ENCODE data around the gene CCDC85B. TPM values are rescaled to one million over a fixed set of nuclear protein-coding genes. Genes with fewer than 3 reads are reported as not detected.

CCDC85B gene
- total and polyA plus RNA-seq, 12 donors, result 0.16 to 162 (median 58.4) TPM

DNA sequence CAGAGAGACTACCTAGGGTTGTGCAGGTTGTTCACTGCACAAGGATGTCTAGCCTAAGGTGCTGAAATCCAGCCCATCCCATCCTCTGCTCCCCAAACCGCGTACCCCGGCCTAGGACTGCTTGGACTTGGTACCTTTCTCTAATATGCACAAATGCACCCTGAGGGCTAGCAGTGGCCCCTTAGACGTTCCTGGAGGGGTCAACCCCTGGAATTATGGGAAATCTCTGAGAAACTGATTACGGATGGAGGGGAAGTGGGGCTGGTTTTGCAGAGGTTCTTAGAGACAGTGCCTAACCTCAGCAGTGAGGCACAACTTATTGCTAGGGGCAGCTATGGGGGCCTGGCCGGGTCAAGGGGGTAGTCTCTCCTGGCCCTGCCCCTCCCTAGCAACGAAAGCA lies 25.9 kb downstream of the CCDC85B start:
- Histone ChIP-seq H3K9me3 (replicated peaks in 1 of 3) (no peaks in the 10 kb centered on the region), H3K4me1 (replicated peaks in 1 of 2) (peaks cover 35 to 54% of the 10 kb centered on the region in 2 donors), H3K4me3 (no peak overlapping the region), H3K27me3 (no peaks in the 10 kb centered on the region), H3K36me3 (replicated peaks in 1 of 2) (peaks cover 0 to 5% of the 10 kb centered on the region in 2 donors), H3K27ac (peak overlapping the region; percentile 19 to 95 (median 86))
- intact Hi-C loops (cut with DNase I), result no loop called here
- TF ChIP-seq POLR2A (IDR thresholded peaks at IDR 0.05) (no peak), CTCF (IDR thresholded peaks at IDR 0.05) (no peak)
- no peak for DNase-seq
- 72 to 82% (median 75%) methylated on average over 5 to 7 of the region's 7 CpGs for WGBS, 4 donors

- peaks cover 0 to 8% of the 10 kb centered on the region in 2 donors for H3K36me3 ChIP-seq (replicated peaks in 1 of 2)
- H3K27ac ChIP-seq, result peak overlapping the region in 2 of 5 donors; percentile 97 to 100
- TF ChIP-seq POLR2A (IDR thresholded peaks at IDR 0.05) (no peak), CTCF (IDR thresholded peaks at IDR 0.05) (no peak)
- no peaks in the 10 kb centered on the region for H3K9me3 ChIP-seq (replicated peaks in 1 of 3)
- no peak for DNase-seq
- peaks cover 35 to 48% of the 10 kb centered on the region in 2 donors for H3K4me1 ChIP-seq (replicated peaks in 1 of 2)
- no peak overlapping the region for H3K4me3 ChIP-seq
- no peaks in the 10 kb centered on the region for H3K27me3 ChIP-seq
- intact Hi-C loops (cut with DNase I), result no loop called here
- 88 to 96% (median 94%) methylated on average over 2 to 3 of the region's 3 CpGs for WGBS, 4 donors
Measured at GRCh38 chr11:65917077-65917433, 26.6 kb downstream of the CCDC85B start.

DNA sequence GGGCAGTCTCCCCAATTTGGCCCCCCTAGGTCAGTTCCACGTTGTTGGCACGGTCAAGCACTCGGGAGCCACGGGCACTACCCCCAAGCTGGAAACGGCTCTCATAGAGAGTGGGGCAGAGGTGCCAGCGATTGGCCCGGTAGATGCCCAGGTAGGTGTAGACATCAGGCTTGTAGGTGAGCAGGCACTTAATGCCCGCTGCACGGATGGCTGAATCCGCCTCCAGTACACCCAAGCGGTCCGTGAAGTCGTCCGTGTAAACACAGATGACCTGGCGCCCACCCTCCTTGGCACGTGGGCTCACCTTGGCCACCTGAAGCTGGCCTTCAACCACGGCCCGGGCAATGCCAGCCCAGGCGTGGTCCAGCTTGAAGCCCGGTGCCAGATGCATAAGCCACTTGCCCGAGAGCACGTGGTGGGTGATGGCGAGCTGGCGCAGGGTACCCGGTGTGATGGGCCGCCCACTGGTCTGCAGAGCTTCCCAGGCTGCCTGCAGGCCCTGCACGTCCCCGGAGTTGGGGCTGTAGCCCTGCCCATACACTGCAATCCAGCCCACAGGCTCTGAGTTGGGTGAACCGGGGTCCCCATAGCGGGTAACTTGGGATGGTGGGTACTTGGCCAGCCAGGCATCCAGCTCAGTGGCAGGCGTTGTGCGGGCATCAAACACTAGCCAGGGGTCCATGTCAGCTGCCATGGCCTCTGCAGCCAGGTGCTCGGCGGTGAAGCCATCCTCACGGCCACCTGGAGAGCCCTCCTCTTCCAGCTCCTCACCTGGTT lies 27.1 kb downstream of the CCDC85B start:
- no peaks in the 10 kb centered on the region for H3K27me3 ChIP-seq
- peaks cover 0 to 14% of the 10 kb centered on the region in 2 donors for H3K36me3 ChIP-seq (replicated peaks in 1 of 2)
- peak in 5 of 7 donors; percentile 34 to 61 (median 40) for DNase-seq
- H3K9me3 ChIP-seq (replicated peaks in 1 of 3), result no peaks in the 10 kb centered on the region
- intact Hi-C loops (cut with DNase I), result no loop called here
- no peak for TF ChIP-seq CTCF (IDR thresholded peaks at IDR 0.05)
- no peak for TF ChIP-seq POLR2A (IDR thresholded peaks at IDR 0.05)
- H3K27ac ChIP-seq, result peak overlapping the region in 3 of 5 donors; percentile 91 to 100 (median 97)
- 80 to 84% (median 82%) methylated on average over 19 to 35 of the region's 35 CpGs for WGBS, 4 donors
- H3K4me3 ChIP-seq, result peak overlapping the region in 2 of 4 donors; percentile 94 to 96
- peaks cover 35 to 47% of the 10 kb centered on the region in 2 donors for H3K4me1 ChIP-seq (replicated peaks in 1 of 2)

DNA sequence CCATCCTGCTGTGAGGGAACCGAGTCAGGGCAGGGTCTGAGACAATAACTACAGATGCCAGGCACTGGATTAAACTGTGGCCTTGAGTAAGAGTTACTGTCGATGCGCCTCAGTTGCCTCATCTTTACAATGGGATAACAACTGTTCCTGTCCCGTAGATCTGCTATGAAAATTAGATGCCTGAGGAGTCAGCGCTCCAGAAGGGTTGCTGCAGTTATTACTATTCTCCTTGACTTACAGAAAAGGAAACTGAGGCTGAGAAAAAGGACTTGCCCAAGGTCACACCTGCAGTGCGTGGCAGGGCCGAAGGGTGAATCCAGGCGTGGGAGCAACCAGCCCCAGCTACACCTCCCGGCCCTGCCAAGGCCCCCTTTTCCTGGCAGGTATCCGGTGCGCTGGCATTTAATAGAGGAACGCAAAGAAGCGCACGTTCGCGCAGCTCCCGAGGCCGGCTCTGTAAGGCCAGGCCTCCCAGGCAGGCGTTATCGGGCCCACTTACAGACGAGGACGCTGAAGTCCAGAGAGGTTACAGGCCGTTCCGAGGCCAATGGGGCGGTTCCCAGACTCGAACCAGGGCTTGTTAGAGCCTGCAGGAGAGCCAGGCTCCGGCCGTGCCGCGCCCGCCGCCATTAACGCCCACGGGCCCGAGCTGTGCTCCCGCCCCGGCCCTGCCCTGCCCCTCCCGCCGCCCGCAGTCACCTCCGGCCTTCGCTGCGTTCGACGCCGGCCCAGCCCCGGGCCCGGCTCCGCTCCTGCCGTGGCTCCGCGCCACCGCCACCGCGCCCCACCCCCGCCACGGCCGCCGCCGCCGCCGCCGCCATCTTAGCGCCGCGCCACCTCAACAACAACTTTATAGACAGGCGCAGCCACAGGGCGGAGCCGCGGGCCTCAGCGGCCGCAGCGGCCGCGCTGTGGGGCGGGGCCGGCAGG lies 28.0 kb downstream of the CCDC85B start, which contains the start of gene C11orf68:
Gene C11orf68, minus strand, starts transcription at position 852 of the 930 bp plus-strand sequence. Its CDS starts 31 bp downstream, at position 821.
- 3 to 51% (median 8%) methylated on average over 5 to 77 of the region's 77 CpGs for WGBS, 4 donors
- Histone ChIP-seq H3K36me3 (replicated peaks in 1 of 2) (peaks cover 0 to 19% of the 10 kb centered on the region in 2 donors), H3K4me3 (peak within 1 kb of the TSS; percentile 82 to 96 (median 93)), H3K9me3 (replicated peaks in 1 of 3) (no peaks in the 10 kb centered on the region), H3K27me3 (no peaks in the 10 kb centered on the region), H3K27ac (peak within 1 kb of the TSS in 4 of 5 donors; percentile 81 to 100 (median 94)), H3K4me1 (replicated peaks in 1 of 2) (peaks cover 35 to 47% of the 10 kb centered on the region in 2 donors)
- intact Hi-C loops (cut with DNase I), result no loop called here
- peak in 5 of 7 donors; percentile 49 to 74 (median 62) for DNase-seq
- TF ChIP-seq CTCF (IDR thresholded peaks at IDR 0.05) (no peak), POLR2A (IDR thresholded peaks at IDR 0.05) (peak; percentile 48 to 71)

Data from adrenal gland (tissue), 12 donors.